HK-2 (cell line): ENCODE data around the gene PA2G4.
A peak's percentile ranks its signal among the peaks of the same experiment; 100 is the strongest.

Experiments
- DNase-seq: peaks from one replicate; pipeline ENCODE4 v3.0.0-alpha.2; 2018; ENCODE audit not compliant: unreplicated experiment

PA2G4 gene

DNA sequence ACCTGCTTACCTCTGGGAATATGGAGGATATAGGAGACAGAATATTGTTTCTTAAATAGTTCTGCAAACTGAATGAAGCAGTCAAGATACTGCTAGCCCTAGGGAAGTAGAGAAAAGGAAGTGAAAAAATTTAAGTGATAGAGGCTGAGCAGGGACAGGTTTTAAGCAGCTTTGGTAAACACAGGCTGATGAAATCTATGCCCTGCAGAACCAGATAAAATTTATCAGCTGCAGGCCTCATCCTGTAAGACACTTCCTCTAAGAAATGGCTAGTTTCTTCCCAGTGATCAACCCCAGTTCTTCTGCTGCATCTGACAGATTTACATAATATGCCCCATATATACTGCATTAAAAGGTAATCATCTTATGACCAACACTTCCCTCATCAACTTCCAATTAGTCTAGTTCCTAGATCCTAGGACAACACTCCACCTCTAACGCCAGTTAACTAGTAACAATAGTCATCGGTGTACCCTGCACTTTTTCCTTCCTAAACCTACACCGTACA is 22.4 kb downstream of the PA2G4 start:
- DNase-seq, result no peak

- no peak for DNase-seq
Observed at GRCh38 chr12:56127485-56127887, 23.1 kb downstream of the PA2G4 start.

- peak; percentile 99 for DNase-seq
Observed at GRCh38 chr12:56127888-56128669, 23.7 kb downstream of the PA2G4 start, which contains the start of gene ESYT1. TSS of gene ESYT1 (plus strand) at chr12:56128267. CDS start at chr12:56128320, 53 bp downstream.

DNA sequence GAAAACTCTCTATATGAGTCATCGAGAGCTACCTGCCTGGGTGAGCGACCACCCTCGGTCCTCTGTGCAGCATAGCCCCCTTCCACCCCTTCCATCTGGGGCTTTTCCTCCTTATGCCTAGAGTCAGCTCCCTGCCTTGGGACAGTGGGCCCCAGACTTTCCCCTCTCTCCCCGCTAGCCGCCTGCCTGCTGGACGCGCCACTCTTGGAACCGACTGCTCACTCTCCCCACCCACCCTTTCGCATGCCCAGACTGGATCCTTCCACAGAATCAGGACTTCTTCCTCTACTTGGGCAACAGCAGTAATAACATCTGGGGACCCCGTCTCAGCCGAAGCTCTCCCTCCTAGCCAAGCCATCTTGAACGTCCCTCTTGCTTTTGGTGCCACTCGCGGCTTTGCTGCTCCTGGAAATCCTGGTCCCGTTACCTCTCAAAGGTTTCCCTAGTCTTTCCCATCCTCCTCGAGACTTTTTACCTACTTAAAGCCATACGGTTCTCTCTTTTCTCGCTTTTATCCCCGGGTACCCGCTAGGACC is 24.4 kb downstream of the PA2G4 start:
- no peak for DNase-seq

DNA sequence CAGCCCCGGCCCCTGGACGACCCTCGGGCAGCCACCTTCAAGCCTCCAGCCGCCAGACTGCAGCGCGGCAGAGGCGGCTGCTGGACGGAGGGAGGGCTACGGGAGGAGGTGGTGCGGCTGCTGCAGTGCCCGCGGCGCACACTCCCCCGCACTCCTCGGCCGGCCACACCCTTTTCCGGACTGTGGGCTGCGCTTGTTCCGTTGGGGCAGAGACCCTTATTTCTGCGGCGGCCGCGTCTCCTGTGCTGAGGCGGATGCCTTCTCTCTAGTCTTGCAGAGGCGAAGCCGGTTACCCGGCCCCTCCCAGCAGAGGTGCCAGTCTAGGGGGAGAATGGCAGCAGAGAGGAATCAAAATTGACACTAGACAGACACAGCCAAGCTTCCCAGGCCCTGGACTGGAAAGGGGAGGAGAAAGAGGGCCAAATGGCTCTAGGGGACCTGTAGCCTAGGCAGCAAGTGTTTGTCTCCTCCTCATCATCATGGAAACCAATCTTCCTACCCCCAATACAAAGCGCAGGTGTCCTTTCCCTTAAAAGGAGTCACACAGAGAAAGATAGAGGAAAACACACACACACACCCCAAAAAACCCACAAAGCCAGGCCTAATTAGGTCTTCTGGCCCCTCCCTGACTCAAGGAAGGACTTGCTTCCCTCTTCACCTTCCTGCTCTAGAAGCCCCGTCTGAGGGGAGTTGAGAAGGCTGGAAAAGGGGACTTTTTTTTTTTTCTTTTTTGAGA is 25.0 kb downstream of the PA2G4 start:
- peak; percentile 61 for DNase-seq

GRCh38 chr12:56129942-56130495 is 25.7 kb downstream of the PA2G4 start:
- DNase-seq, result no peak

GRCh38 chr12:56130876-56131275 is 26.5 kb downstream of the PA2G4 start:
- DNase-seq, result no peak

DNA sequence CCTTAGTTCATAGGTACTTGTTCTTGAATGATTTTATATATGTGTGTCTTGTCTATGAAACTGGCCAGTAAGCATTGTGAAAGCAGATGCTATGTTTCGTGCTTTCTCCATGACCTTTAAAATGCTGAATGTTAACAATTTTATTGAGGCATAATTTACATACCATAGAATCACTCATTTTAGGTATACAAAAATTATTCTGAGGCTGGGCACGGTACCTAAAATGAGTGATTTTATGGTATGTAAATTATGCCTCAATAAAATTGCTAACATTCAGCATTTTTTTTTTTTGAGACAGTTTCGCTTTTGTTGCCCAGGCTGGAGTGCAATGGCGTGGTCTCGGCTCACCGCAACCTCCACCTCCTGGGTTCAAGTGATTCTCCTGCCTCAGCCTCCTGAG is 30.5 kb downstream of the PA2G4 start:
- DNase-seq, result no peak

DNA sequence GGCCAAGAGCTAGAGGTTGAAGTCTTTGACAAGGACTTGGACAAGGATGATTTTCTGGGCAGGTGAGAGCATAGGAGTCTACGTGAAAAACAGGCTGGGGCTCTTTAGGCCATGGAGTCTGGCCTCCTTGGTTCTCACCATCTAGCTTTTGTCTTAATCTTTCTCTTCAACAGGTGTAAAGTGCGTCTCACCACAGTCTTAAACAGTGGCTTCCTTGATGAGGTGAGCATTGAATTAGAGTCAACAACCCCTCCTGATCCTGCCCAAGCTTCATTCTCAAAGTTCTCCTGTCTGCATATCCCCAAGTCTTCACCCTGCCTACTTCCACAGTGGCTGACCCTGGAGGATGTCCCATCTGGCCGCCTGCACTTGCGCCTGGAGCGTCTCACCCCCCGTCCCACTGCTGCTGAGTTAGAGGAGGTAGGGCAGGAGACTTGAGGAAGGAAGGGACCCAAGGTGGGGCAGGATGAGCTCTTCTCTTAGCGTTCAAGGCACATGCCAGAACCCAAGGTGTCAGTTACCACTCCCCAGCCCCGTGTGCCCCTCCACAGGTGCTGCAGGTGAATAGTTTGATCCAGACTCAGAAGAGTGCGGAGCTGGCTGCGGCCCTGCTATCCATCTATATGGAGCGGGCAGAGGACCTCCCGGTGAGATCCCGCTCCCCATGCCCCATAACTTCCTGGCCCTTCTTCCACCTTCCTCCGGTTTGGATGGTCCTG is 33.7 kb downstream of the PA2G4 start:
- DNase-seq, result no peak

GRCh38 chr12:56141946-56142784 is 37.8 kb downstream of the PA2G4 start:
- no peak for DNase-seq

GRCh38 chr12:56143217-56143616 is 38.9 kb downstream of the PA2G4 start:
- DNase-seq, result no peak

- no peak for DNase-seq
Observed at GRCh38 chr12:56143870-56144269, 39.5 kb downstream of the PA2G4 start.

DNA sequence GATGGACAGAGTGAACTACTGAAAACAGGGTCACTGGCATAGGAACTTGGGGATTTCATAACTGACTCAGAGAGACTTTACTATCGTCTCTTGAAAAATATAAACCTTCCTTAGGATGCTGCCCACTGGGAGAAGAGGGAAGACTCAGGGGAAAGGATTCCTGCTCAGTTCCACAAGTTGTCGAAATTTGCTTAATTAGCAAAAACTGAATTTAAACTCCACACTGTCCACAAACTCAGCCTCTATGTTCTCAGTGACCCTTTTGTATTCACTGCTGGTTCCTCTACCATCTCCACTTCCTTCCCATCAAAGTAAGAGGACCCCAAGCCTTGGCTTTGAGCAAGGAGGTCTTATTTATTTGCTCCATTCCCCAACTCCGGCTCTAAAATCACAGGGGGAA is 40.9 kb downstream of the PA2G4 start:
- DNase-seq, result no peak

- no peak for DNase-seq
Observed at GRCh38 chr12:56146492-56147460, 42.4 kb downstream of the PA2G4 start.

GRCh38 chr12:56150563-56150962 is 46.2 kb downstream of the PA2G4 start:
- no peak for DNase-seq

DNA sequence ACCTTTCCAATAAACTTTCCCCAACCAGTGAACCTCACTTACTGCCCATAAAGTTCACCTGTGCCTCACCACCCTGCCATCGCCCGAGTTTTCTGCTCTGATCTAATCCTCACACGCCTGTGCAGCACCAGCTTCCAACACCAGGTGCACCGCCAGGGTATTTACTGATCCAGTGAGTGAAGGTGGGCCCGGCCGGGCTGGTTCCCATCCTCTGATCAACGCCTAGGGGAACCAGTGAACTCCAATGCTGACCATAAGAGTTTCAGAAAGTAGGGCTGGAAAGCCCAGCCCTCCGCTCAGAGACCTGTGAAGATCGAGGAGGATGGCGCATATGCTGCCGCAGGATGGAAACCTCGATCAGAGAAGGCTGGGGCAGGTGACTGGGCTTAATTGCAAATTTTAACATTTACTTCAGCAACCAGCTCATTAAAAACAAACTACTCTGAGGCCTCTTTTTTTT is 47.3 kb downstream of the PA2G4 start:
- peak; percentile 72 for DNase-seq

GRCh38 chr12:56152132-56152755 is 47.9 kb downstream of the PA2G4 start, which contains the start of gene MYL6B:
TSS of gene MYL6B (plus strand) at chr12:56152587. CDS start at chr12:56153919, 1,332 bp downstream.
- DNase-seq, result peak; percentile 94

DNA sequence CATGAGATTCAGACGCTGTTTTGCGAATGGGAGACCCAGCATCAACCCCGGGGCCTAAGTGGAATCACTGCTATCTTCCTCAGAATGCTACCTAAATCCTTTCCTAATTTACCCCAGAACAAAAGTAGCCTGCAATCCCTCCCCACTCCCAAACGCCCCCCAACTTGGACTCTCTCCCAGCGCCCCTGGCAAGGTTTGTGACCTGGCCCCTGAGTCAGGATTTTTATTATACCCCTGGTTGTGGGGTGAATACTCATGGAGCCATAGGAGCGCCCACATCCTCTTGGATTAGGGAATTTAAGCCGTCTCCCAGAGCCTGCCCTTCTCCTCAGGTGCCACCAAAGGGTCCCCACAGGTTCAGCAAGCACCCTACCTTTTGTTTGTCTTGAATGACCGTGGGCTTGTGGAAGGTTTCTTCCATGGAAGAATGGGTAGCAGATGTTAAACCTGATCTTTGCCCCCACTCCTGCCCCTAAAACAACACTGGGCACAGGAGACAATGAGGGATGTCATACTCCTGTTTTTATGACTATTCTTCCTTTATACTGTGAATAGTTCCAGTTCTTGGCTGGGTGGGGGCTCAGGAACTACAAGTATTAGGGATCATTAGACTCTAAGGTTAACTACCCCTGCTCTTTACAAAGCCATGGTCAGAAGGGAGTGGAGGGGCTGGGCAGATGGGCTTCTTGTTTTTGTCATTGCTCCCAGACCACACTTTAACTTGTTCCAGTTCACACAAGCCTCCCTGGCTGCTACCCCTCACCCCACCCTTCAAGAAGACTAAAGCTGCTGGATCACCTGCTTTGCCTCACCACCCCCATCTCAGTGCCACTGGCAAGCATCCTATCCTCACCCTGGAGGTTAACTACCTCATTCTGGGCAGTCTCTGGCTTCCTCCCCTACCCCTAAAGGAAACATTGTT is 48.7 kb downstream of the PA2G4 start:
- DNase-seq, result no peak
